IPS-20b (cell line): ENCODE measurements around the gene CFAP20.

Experiments
- H3K27ac ChIP-seq: one replicate; pipeline ENCODE4 v1.5.1; 2013; ENCODE audit warnings: low read length
- H3K27me3 ChIP-seq: 2 replicates; pipeline ENCODE4 v1.6.1; 2013; ENCODE audit warnings: mild to moderate bottlenecking, low read length, inconsistent platforms; ENCODE audit not compliant: insufficient read depth
- H3K36me3 ChIP-seq: 2 replicates; pipeline ENCODE4 v1.6.1; 2013; ENCODE audit warnings: low read depth, mild to moderate bottlenecking, inconsistent platforms, low read length, moderate library complexity; ENCODE audit not compliant: insufficient read depth
- H3K4me1 ChIP-seq: 2 replicates; pipeline ENCODE4 v1.6.1; 2013; ENCODE audit warnings: mild to moderate bottlenecking, control low read depth, inconsistent platforms, low read length, moderate library complexity; ENCODE audit not compliant: insufficient read depth
- H3K4me3 ChIP-seq: 2 replicates; pipeline ENCODE4 v1.5.1; 2013; ENCODE audit warnings: mild to moderate bottlenecking, low read length, inconsistent platforms
- H3K9ac ChIP-seq: 2 replicates; pipeline ENCODE4 v1.6.1; 2013; ENCODE audit warnings: low read depth, mild to moderate bottlenecking, inconsistent platforms, low read length, moderate library complexity
- H3K9me3 ChIP-seq: 2 replicates; pipeline ENCODE4 v1.6.1; 2013; ENCODE audit warnings: mild to moderate bottlenecking, low read depth, low read length, inconsistent platforms; ENCODE audit not compliant: insufficient read depth

Gene CFAP20

DNA sequence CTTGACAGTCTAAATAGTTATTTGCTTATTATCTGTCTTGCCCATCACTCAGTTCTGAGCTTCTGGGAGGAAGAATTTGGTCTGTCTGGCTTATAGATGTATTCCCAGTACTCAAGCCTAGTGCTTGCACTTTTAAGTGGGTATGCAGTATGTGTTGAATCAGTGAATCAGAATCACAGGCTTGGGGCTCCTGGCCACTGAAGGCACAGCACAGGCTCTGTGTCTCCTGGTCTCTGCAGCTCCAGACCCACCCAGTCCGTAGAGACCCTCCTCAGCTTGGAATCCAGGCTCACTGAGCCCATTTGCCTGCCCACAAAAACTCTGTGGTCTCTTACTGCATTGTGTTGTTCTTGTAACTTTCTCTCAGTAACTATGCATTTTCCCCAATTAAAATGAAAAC is 19.3 kb upstream of the CFAP20 start:
- H3K27me3 ChIP-seq, result no peaks in the 10 kb centered on the region
- H3K9me3 ChIP-seq, result no peaks in the 10 kb centered on the region
- no peak overlapping the region for H3K4me3 ChIP-seq
- no peak overlapping the region for H3K9ac ChIP-seq
- H3K36me3 ChIP-seq, result no peaks in the 10 kb centered on the region
- H3K4me1 ChIP-seq, result no peaks in the 10 kb centered on the region
- no peak overlapping the region for H3K27ac ChIP-seq

DNA sequence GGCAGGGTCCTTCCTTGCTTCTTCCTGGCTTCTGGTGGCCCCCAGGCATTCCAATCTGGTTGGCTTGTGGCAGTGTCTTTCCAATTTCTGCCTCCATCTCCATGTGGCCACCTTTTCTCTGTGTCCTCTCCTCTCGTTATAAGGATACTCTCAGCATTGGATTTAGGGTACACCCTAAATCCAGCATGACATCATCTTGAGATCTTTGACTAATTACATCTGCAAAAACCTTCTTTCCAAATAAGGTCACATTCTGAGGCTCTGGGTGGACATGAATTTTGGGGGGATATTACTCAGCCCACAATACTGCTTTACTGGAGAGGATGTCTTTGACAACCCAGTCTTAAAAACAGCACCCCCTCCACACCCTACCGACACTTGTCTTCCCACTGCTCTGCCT is 18.9 kb upstream of the CFAP20 start:
- H3K9ac ChIP-seq, result no peak overlapping the region
- no peaks in the 10 kb centered on the region for H3K36me3 ChIP-seq
- no peak overlapping the region for H3K27ac ChIP-seq
- H3K4me3 ChIP-seq, result no peak overlapping the region
- no peaks in the 10 kb centered on the region for H3K4me1 ChIP-seq
- no peaks in the 10 kb centered on the region for H3K27me3 ChIP-seq
- H3K9me3 ChIP-seq, result no peaks in the 10 kb centered on the region

DNA sequence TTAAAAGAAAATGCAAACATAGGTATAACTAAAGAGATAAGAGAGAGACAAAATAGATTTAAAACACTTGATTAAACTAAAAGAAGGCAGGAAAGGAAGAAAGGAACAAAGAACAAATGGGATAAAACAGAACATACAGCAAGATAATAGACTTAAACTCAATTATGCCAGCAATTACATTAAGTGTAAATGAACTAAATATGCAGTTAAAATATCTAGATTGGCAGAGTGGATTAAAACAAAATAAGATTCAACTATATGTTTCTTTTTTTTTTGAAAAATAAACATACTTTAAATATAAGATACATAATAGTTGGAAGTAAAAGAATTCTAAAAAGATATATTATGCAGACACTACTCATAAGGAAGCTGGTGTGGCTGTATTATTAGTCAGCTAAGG is 9.7 kb upstream of the CFAP20 start:
- H3K9me3 ChIP-seq, result peaks cover 20% of the 10 kb centered on the region; the same call in 1 of the 2 replicates
- no peak overlapping the region for H3K4me3 ChIP-seq
- H3K9ac ChIP-seq, result no peak overlapping the region
- H3K27ac ChIP-seq, result no peak overlapping the region
- H3K4me1 ChIP-seq, result no peaks in the 10 kb centered on the region
- H3K36me3 ChIP-seq, result no peaks in the 10 kb centered on the region
- H3K27me3 ChIP-seq, result no peaks in the 10 kb centered on the region

DNA sequence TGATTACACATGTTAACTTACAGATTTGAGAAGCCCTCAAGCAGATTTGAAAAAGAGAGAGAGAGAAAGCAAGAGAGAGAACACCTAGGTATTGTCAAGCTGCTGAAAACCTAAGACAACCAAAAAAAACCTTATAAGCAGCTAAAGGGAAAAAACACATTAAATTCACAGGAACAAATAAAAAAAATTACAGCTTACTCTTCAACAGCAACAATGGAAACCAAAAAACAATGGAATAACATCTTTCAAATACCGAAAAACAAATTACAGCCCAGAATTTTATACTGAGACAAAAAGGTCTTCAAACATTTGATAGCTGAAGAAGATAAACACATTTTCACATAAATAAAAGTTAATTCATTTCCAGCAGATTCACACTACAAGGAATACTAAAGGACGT is 8.4 kb upstream of the CFAP20 start:
- peaks cover 20% of the 10 kb centered on the region; the same call in 1 of the 2 replicates for H3K9me3 ChIP-seq
- no peak overlapping the region for H3K27ac ChIP-seq
- H3K4me1 ChIP-seq, result no peaks in the 10 kb centered on the region
- H3K36me3 ChIP-seq, result no peaks in the 10 kb centered on the region
- H3K27me3 ChIP-seq, result no peaks in the 10 kb centered on the region
- no peak overlapping the region for H3K9ac ChIP-seq
- H3K4me3 ChIP-seq, result no peak overlapping the region

DNA sequence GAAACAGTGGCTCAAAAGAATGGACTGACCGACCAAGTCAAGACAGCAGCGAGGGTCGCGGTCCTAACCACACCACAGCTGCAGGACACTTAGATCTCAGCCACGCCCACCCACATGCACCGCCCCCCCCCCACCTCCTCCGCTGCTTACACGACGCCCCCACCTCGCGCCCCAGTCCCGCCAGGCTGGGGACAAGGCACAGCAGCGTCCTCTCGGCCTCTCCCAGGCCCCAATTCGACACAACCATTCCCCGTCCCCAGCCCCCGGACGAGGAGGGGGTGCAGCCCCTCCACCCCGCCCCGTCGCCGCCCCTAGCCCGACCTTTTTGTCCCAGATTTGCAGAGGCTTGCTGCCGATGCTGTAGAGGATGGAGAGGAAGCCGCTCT is 477 bp downstream of the CFAP20 start:
- Histone ChIP-seq H3K36me3 (no peaks in the 10 kb centered on the region), H3K27me3 (no peaks in the 10 kb centered on the region), H3K4me1 (peaks cover 16% of the 10 kb centered on the region), H3K27ac (peak overlapping the region; percentile 89), H3K9ac (peak overlapping the region; percentile 92; the same call in 1 of the 2 replicates), H3K9me3 (no peaks in the 10 kb centered on the region), H3K4me3 (peak overlapping the region; percentile 80)

DNA sequence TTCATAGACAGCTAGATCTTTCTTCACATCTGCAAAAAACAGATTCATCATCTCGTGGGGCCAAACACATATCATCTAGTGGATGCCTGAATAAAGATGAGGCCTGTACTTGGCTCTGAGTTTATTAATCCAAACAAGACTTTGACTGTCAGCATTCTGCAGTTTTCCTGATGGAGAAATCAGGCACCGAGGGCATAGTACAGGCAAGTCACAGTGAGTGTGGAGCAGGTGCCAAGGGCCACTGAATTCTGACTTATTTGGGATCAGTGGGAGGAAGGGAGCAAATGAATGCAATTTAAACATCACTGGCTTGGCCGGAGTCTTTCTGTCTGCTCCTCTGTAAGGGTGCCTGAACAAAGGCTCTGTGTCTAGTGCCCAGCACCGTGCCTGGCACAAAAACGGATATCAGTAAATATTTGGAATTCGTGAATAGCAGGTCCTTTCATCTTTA is 975 bp downstream of the CFAP20 start:
- H3K27me3 ChIP-seq, result no peaks in the 10 kb centered on the region
- no peak overlapping the region for H3K27ac ChIP-seq
- peak overlapping the region; percentile 80 for H3K4me3 ChIP-seq
- peaks cover 16% of the 10 kb centered on the region for H3K4me1 ChIP-seq
- H3K9ac ChIP-seq, result peak overlapping the region; percentile 56; the same call in 1 of the 2 replicates
- H3K9me3 ChIP-seq, result no peaks in the 10 kb centered on the region
- no peaks in the 10 kb centered on the region for H3K36me3 ChIP-seq

DNA sequence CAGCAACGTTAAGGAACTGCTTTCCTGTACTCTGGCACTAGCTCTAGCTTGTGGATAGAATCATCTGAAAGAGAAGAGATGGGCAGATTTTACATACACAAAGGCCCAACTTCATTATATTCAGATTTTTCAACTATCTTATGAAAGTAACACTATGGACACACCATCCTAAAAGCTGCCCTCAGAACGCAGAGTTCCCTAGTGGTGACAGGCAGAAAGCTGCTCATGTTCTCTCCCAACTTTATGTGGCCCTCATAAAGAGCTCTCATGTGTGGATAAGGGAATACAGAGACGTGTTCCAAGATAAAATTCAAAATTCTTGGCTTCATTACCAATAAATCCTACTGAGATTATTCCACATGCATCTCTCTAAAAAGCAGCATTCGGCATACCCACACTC is 1.5 kb downstream of the CFAP20 start:
- no peaks in the 10 kb centered on the region for H3K36me3 ChIP-seq
- no peaks in the 10 kb centered on the region for H3K27me3 ChIP-seq
- H3K4me3 ChIP-seq, result peak overlapping the region; percentile 80
- no peak overlapping the region for H3K27ac ChIP-seq
- peaks cover 16% of the 10 kb centered on the region for H3K4me1 ChIP-seq
- peak overlapping the region; percentile 56; the same call in 1 of the 2 replicates for H3K9ac ChIP-seq
- H3K9me3 ChIP-seq, result no peaks in the 10 kb centered on the region

DNA sequence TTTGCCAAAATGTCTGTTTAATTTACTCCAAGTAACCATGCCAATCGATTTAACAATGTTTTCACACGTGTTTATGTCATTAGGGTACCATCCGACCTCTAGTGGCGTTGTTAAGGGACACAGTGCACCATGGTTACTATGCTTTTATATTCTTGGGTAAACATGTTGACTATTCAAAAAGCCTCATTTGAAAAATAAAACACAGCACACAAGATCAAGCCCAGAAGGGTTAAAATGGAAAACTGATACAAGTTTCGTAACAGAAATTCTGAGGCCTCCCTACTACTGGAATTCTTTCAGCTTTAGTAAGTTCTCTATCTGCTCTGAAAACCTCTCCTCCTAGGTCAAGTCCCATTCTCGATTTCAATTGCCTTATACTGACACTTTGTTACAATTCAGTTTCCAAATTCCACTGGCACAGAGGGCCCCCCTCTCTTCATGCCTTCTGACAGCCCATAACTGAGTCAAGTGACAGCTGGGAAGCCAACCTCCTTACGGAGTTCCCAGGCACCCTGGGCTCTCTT is 2.1 kb downstream of the CFAP20 start:
- no peaks in the 10 kb centered on the region for H3K27me3 ChIP-seq
- peak overlapping the region; percentile 80; the same call in 1 of the 2 replicates for H3K4me3 ChIP-seq
- H3K4me1 ChIP-seq, result peaks cover 16% of the 10 kb centered on the region
- no peaks in the 10 kb centered on the region for H3K9me3 ChIP-seq
- no peaks in the 10 kb centered on the region for H3K36me3 ChIP-seq
- H3K27ac ChIP-seq, result no peak overlapping the region
- peak overlapping the region; percentile 56; the same call in 1 of the 2 replicates for H3K9ac ChIP-seq

DNA sequence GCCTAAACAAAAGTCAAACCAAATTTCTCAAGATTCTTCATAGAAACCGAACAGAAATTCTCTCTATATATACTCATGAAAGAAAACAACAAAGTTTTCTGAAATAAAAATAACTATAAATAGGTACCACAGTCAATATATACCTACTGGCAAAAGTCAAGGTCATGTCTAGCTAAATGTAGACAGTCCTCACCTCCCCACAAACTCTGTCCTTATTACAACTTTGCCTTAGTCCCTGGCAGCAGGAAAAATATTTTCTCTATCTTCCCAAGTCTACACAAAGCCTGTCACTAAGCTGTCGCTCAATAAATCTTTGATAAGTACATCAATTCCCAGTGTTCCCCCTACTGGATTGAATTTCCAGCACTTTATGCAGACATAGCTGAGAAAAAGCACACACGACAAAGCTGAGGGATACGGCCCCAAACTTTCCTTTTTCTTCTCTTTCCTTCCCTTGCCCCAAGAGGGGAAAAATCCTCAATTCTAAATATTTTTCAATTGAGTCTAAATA is 2.7 kb downstream of the CFAP20 start:
- Histone ChIP-seq H3K4me3 (peak overlapping the region; percentile 80; the same call in 1 of the 2 replicates), H3K9me3 (no peaks in the 10 kb centered on the region), H3K27me3 (no peaks in the 10 kb centered on the region), H3K27ac (no peak overlapping the region), H3K9ac (no peak overlapping the region), H3K36me3 (no peaks in the 10 kb centered on the region), H3K4me1 (peaks cover 19% of the 10 kb centered on the region)

DNA sequence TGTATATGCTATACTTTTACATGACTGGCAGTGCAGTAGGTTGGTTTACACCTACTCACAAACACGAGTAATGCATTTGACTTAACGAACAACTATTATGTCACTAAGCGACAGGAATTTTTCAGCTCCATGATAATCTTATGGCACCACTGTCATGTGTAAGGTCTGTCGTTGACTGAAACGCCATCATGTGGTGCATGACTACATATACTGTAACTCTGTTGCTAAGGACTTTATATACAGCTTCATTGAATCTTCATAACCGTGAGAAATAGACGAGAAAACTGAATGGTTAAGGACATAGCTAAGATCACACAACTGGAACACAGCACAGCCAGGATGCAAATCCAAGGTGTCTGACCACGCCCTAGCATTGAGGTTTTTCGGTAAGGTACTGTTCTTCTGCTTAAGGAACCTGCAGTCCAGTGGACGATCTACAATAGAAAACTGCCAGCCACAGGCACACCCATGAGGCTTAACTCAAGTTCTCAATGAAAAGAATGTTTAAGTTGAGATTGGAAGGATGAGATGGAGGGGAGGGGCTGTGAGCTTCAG is 3.3 kb downstream of the CFAP20 start:
- no peak overlapping the region for H3K4me3 ChIP-seq
- H3K9ac ChIP-seq, result no peak overlapping the region
- H3K4me1 ChIP-seq, result peaks cover 21% of the 10 kb centered on the region
- no peaks in the 10 kb centered on the region for H3K36me3 ChIP-seq
- no peaks in the 10 kb centered on the region for H3K9me3 ChIP-seq
- H3K27ac ChIP-seq, result no peak overlapping the region
- no peaks in the 10 kb centered on the region for H3K27me3 ChIP-seq

DNA sequence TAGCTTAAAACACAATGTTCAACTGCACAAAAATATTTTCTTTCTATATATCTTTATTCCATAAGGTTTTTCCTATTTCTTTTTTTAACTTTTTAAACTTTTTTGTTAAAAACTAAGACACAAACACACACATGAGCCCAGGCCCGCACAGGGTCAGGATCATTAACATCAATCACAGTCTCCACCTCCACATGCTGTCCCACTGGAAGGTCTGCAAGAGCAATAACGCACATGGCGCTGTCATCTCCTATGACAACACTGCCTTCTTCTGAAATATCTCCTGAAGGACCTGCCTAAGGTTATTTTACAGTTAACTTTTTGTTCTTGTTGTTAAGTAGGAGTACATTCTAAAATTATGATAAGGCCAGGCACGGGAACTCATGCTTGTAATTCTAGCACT is 4.1 kb downstream of the CFAP20 start:
- peaks cover 21% of the 10 kb centered on the region for H3K4me1 ChIP-seq

DNA sequence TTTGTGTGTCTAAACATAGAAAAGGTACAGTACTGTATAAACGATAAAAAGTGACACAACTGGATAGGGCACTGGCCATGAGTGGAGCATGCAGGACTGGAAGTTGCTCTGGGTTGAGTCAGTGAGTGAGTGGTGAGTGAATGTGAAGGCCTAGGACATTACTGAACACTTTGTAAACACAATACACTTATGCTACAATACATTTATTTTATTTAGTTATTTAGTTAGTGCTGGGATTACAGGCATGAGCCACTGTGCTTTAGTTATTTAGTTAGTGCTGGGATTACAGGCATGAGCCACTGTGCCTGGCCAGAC is 4.6 kb downstream of the CFAP20 start:
- Histone ChIP-seq H3K36me3 (no peaks in the 10 kb centered on the region), H3K4me1 (peaks cover 21% of the 10 kb centered on the region), H3K9me3 (no peaks in the 10 kb centered on the region), H3K27me3 (no peaks in the 10 kb centered on the region), H3K4me3 (no peak overlapping the region), H3K27ac (no peak overlapping the region), H3K9ac (no peak overlapping the region)

More for the DNA sequence above, 4.1 kb downstream of the CFAP20 start:
- Histone ChIP-seq H3K4me3 (no peak overlapping the region), H3K9me3 (no peaks in the 10 kb centered on the region), H3K36me3 (no peaks in the 10 kb centered on the region), H3K27ac (no peak overlapping the region), H3K27me3 (no peaks in the 10 kb centered on the region), H3K9ac (no peak overlapping the region)
